Kidney epithelial cell (primary cell): ENCODE results near the gene SPOCK1. TPM values are rescaled to one million over a fixed set of nuclear protein-coding genes. Genes with fewer than 3 reads are reported as not detected.

Source experiments
- DNase-seq: peaks from one replicate; pipeline ENCODE4 v3.0.0-alpha.2; 2010; ENCODE audit warnings: low read depth
- H3K27me3 ChIP-seq: 2 replicates; pipeline ENCODE4 v1.6.0; 2011; ENCODE audit warnings: low read length; ENCODE audit not compliant: control insufficient read depth, insufficient read depth
- H3K36me3 ChIP-seq: 2 replicates; pipeline ENCODE4 v1.5.1; 2011; ENCODE audit warnings: low read length; ENCODE audit not compliant: control insufficient read depth, insufficient read depth
- H3K4me3 ChIP-seq: 2 replicates; pipeline ENCODE4 v1.5.1; 2011; ENCODE audit warnings: low read depth, mild to moderate bottlenecking, control low read depth, low read length
- total RNA-seq: library from RNA; depleted of rRNA; stranded (reverse); fragments of >200 nt; gene quantifications from 2 replicates; pipeline ENCODE4 v1.2.3, GENCODE V29; 2015
- TF ChIP-seq, protein P1 (sequence below): IDR thresholded peaks from 2 replicates; pipeline ENCODE4 v1.5.1; 2011; ENCODE audit warnings: mild to moderate bottlenecking, moderate library complexity, low read length, control low read depth, inconsistent platforms; ENCODE audit not compliant: insufficient read depth, poor library complexity, severe bottlenecking

Gene SPOCK1
- total RNA-seq, 1 donor from 2014 or later: 13.1 TPM

DNA sequence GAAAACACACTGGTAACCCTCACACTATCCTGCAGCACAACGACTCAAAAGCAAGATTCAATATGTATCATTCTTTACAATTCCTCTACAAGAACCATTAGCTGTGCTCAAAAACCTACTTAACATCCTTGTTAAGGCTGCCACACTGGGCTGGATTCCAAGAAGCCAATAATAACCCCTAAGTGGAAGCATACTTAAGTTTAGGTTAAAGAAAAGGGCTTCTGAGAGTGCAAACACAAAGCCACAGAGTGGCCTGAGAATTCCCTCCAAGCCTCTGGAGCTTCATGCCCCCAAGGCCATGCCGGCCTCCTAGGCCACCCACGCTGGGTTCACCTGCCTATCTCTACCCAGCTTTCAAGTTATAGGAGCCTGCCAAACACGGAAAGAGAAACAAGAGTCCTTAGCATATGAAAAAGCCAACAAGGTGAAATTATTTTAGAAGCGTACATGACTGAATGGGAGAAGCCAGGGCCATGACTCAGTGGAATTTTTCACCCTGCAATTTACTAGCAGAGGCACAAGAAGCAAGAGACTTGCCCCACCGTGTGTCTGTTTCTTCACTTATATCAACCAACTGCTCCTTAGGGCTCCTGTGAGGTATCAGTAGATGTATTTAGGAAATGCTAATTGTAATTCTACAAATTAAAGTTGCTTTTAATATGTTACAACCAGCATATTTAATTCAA lies 293.0 kb downstream of the SPOCK1 start:
- Histone ChIP-seq H3K4me3 (no peak overlapping the region), H3K36me3 (no peaks in the 10 kb centered on the region), H3K27me3 (no peaks in the 10 kb centered on the region)
- DNase-seq: no peak
- TF ChIP-seq, protein P1, sequence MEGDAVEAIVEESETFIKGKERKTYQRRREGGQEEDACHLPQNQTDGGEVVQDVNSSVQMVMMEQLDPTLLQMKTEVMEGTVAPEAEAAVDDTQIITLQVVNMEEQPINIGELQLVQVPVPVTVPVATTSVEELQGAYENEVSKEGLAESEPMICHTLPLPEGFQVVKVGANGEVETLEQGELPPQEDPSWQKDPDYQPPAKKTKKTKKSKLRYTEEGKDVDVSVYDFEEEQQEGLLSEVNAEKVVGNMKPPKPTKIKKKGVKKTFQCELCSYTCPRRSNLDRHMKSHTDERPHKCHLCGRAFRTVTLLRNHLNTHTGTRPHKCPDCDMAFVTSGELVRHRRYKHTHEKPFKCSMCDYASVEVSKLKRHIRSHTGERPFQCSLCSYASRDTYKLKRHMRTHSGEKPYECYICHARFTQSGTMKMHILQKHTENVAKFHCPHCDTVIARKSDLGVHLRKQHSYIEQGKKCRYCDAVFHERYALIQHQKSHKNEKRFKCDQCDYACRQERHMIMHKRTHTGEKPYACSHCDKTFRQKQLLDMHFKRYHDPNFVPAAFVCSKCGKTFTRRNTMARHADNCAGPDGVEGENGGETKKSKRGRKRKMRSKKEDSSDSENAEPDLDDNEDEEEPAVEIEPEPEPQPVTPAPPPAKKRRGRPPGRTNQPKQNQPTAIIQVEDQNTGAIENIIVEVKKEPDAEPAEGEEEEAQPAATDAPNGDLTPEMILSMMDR: no peak

- TF ChIP-seq, protein P1: no peak
- Histone ChIP-seq H3K36me3 (no peaks in the 10 kb centered on the region), H3K27me3 (no peaks in the 10 kb centered on the region), H3K4me3 (no peak overlapping the region)
- DNase-seq: no peak
Observed at GRCh38 chr5:137205231-137206027, 293.7 kb downstream of the SPOCK1 start.

GRCh38 chr5:137203011-137203632 lies 296.0 kb downstream of the SPOCK1 start:
- TF ChIP-seq, protein P1: no peak
- Histone ChIP-seq H3K36me3 (no peaks in the 10 kb centered on the region), H3K4me3 (no peak overlapping the region), H3K27me3 (no peaks in the 10 kb centered on the region)
- no peak for DNase-seq

- TF ChIP-seq, protein P1: peak; percentile 32
- H3K4me3 ChIP-seq: no peak overlapping the region
- no peaks in the 10 kb centered on the region for H3K36me3 ChIP-seq
- no peak for DNase-seq
- H3K27me3 ChIP-seq: no peaks in the 10 kb centered on the region
Observed at GRCh38 chr5:137201876-137202275, 297.2 kb downstream of the SPOCK1 start.

- Histone ChIP-seq H3K36me3 (no peaks in the 10 kb centered on the region), H3K27me3 (no peaks in the 10 kb centered on the region), H3K4me3 (no peak overlapping the region)
- DNase-seq: no peak
- TF ChIP-seq, protein P1: no peak
Observed at GRCh38 chr5:137200906-137201700, 298.0 kb downstream of the SPOCK1 start.
